Liver (tissue), 9 donors: ENCODE measurements around the gene IL6. TPM values are rescaled to one million over a fixed set of nuclear protein-coding genes. Genes with fewer than 3 reads are reported as not detected.

Source experiments
- DNase-seq: peaks from one replicate; pipeline ENCODE4 v3.0.0-alpha.2; 2017; ENCODE audit warnings: low spot score
- H3K27ac ChIP-seq, 2 donors: one replicate each; pipeline ENCODE4 v1.7.0; 2013; ENCODE audit warnings: inconsistent platforms in 2 of 2, low read length in 2 of 2, control low read depth in 1 of 2, low read depth in 1 of 2, mild to moderate bottlenecking in 1 of 2
- H3K27me3 ChIP-seq, 4 donors: one replicate each; pipeline versions ENCODE4 v1.6.1 to v1.7.0; 2013; ENCODE audit warnings: low read length in 3 of 4, inconsistent platforms in 1 of 4, mild to moderate bottlenecking in 1 of 4, moderate library complexity in 1 of 4; ENCODE audit not compliant: control insufficient read depth in 4 of 4, insufficient read depth in 4 of 4
- H3K36me3 ChIP-seq, 4 donors: one replicate each; pipeline versions ENCODE4 v1.6.1 to v1.7.0; 2013; ENCODE audit warnings: low read length in 3 of 4, mild to moderate bottlenecking in 3 of 4, low read depth in 1 of 4, moderate library complexity in 1 of 4; ENCODE audit not compliant: control insufficient read depth in 4 of 4, insufficient read depth in 3 of 4
- H3K4me1 ChIP-seq, 4 donors: one replicate each; pipeline versions ENCODE4 v1.6.1 to v1.7.0; 2013; ENCODE audit warnings: low read length in 3 of 4, mild to moderate bottlenecking in 3 of 4, moderate library complexity in 1 of 4; ENCODE audit not compliant: control insufficient read depth in 4 of 4, insufficient read depth in 4 of 4
- H3K4me3 ChIP-seq, 3 donors: one replicate each; pipeline versions ENCODE4 v1.6.1 to v1.7.0; 2013; ENCODE audit warnings: low read length in 3 of 3, control low read depth in 1 of 3, low read depth in 1 of 3, mild to moderate bottlenecking in 1 of 3
- H3K9ac ChIP-seq, 2 donors: one replicate each; pipeline ENCODE4 v1.7.0; 2013; ENCODE audit warnings: low read length in 2 of 2, mild to moderate bottlenecking in 2 of 2, moderate library complexity in 2 of 2, control low read depth in 1 of 2, low read depth in 1 of 2
- H3K9me3 ChIP-seq, 4 donors: one replicate each; pipeline versions ENCODE4 v1.6.1 to v1.7.0; 2013; ENCODE audit warnings: low read length in 3 of 4; ENCODE audit not compliant: control insufficient read depth in 4 of 4
- ATF3 ChIP-seq: IDR thresholded peaks from 2 replicates; pipeline ENCODE4 v1.6.1; 2016; ENCODE audit warnings: antibody characterized with exemption
- EGR1 ChIP-seq, 2 donors: IDR thresholded peaks; 2 replicates each; pipeline ENCODE4 v1.6.1; 2016 to 2018; ENCODE audit warnings: antibody characterized with exemption in 2 of 2, low read depth in 2 of 2
- FOXA1 ChIP-seq: IDR thresholded peaks from 2 replicates; pipeline ENCODE4 v1.6.1; 2016; ENCODE audit warnings: antibody characterized with exemption
- FOXA2 ChIP-seq: IDR thresholded peaks from 2 replicates; pipeline ENCODE4 v1.6.1; 2016; ENCODE audit warnings: antibody characterized with exemption
- GABPA ChIP-seq, 2 donors: IDR thresholded peaks in 1 of 2; conservative IDR thresholded peaks in 1 of 2; 2 replicates each; pipeline ENCODE4 v1.6.1; 2016; ENCODE audit warnings: antibody characterized with exemption in 2 of 2, mild to moderate bottlenecking in 1 of 2, moderate library complexity in 1 of 2
- HNF4A ChIP-seq, 2 donors: conservative IDR thresholded peaks; 2 replicates each; pipeline ENCODE4 v1.6.1; 2016; ENCODE audit warnings: antibody characterized with exemption in 2 of 2, mild to moderate bottlenecking in 2 of 2
- HNF4G ChIP-seq: IDR thresholded peaks from 2 replicates; pipeline ENCODE4 v1.6.1; 2016; ENCODE audit warnings: antibody characterized with exemption
- JUND ChIP-seq, 2 donors: IDR thresholded peaks; 2 replicates each; pipeline ENCODE4 v1.6.1; 2016; ENCODE audit warnings: antibody characterized with exemption in 2 of 2
- NR2F2 ChIP-seq: IDR thresholded peaks from 2 replicates; pipeline ENCODE4 v1.6.1; 2016; ENCODE audit warnings: antibody characterized with exemption
- RAD21 ChIP-seq, 2 donors: IDR thresholded peaks; 2 replicates each; pipeline ENCODE4 v1.6.1; 2016; ENCODE audit warnings: antibody characterized with exemption in 2 of 2, mild to moderate bottlenecking in 2 of 2
- REST ChIP-seq: IDR thresholded peaks from 2 replicates; pipeline ENCODE4 v1.6.1; 2016; ENCODE audit warnings: antibody characterized with exemption, mild to moderate bottlenecking
- RXRA ChIP-seq, 2 donors: IDR thresholded peaks; 2 replicates each; pipeline ENCODE4 v1.6.1; 2017 to 2018; ENCODE audit warnings: antibody characterized with exemption in 2 of 2, mild to moderate bottlenecking in 1 of 2
- TAF1 ChIP-seq: conservative IDR thresholded peaks from 2 replicates; pipeline ENCODE4 v1.6.1; 2016; ENCODE audit warnings: antibody characterized with exemption, mild to moderate bottlenecking
- YY1 ChIP-seq: IDR thresholded peaks from 2 replicates; pipeline ENCODE4 v1.6.1; 2016; ENCODE audit warnings: antibody characterized with exemption, mild to moderate bottlenecking
- ZBTB33 ChIP-seq: IDR thresholded peaks from 2 replicates; pipeline ENCODE4 v1.6.1; 2016; ENCODE audit warnings: antibody characterized with exemption
- whole genome bisulfite sequencing: extraction: QIAGEN DNeasy Blood & Tissue Kit; methylation state at CpG from one replicate; pipeline ENCODE4 v1.1.7; 2013; 5-methylcytosine and 5-hydroxymethylcytosine counted together
- polyA plus RNA-seq, 2 donors: library from polyadenylated mRNA; stranded (reverse) in 1 of 2; unstranded in 1 of 2; fragments of 200-250 nt in 1 of 2; fragments of >200 nt in 1 of 2; fragmentation: Nextera tagmentation in 1 of 2; extraction: Ambion mirVana in 1 of 2; gene quantifications; one replicate each; pipeline versions ENCODE4 v1.2.1 to v1.2.3, GENCODE V29; 2013 to 2015
- total RNA-seq, 2 donors: library from RNA; depleted of rRNA; stranded (reverse); fragments of >200 nt; gene quantifications; one replicate each; pipeline ENCODE4 v1.2.3, GENCODE V29; 2014
- TF ChIP-seq, protein P1 (sequence below): IDR thresholded peaks from 2 replicates; pipeline ENCODE4 v1.6.1; 2016; ENCODE audit warnings: antibody characterized with exemption
- TF ChIP-seq, protein P2 (sequence below): fragments of 150-350 bp; IDR thresholded peaks from 2 replicates; pipeline ENCODE4 v1.5.1; 2017; ENCODE audit warnings: improper control_type of control experiment, low read depth, low read length; ENCODE audit not compliant: missing input control
- donor health status: healthy.
- donor health status: healthy.
- donor health status: healthy.
- donor health status: healthy.
- donor health status: healthy.

Gene IL6
- total and polyA plus RNA-seq, 4 donors = 0.17 TPM; not detected in 3

DNA sequence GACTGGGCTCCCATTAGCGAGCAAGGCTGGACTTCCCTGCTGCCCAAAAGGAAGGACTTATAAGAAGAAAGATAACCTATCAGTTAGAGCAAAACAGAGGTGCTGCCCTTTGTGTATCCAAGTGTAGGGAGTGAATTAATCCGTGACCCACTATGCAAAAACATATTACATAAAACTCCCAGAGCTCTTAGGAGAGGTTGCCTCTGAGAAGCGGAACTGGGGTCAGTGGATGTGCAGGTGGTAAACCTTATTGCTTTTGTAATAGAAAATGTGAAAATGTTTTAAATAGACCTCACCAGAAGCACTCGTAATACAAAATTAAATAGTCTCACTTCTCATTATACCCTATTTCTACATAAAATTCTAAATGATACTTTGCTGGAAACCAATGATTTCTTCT is 17.1 kb upstream of the IL6 start (continued):
- TF ChIP-seq ZBTB33 = no peak
- no peak for TF ChIP-seq RXRA (IDR thresholded peaks at IDR 0.05)
- no peak for TF ChIP-seq JUND (IDR thresholded peaks at IDR 0.05)
- TF ChIP-seq HNF4A (conservative IDR thresholded peaks at IDR 0.05) = no peak
- no peak for TF ChIP-seq TAF1
- TF ChIP-seq EGR1 (IDR thresholded peaks at IDR 0.05; ENCODE audit: low read depth in 2 of 2) = no peak
- TF ChIP-seq, protein P1, sequence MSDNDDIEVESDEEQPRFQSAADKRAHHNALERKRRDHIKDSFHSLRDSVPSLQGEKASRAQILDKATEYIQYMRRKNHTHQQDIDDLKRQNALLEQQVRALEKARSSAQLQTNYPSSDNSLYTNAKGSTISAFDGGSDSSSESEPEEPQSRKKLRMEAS = no peak

- no peak for DNase-seq
- Histone ChIP-seq H3K36me3 (no peaks in the 10 kb centered on the region), H3K27me3 (no peaks in the 10 kb centered on the region), H3K4me3 (no peak overlapping the region), H3K9me3 (no peaks in the 10 kb centered on the region), H3K4me1 (peaks cover 0 to 1% (median 0%) of the 10 kb centered on the region in 4 donors), H3K27ac (no peak overlapping the region), H3K9ac (no peak overlapping the region)
- WGBS = 79% methylated on average over 1 of the region's 1 CpG
- TF ChIP-seq TAF1 = no peak
- no peak for TF ChIP-seq JUND (IDR thresholded peaks at IDR 0.05)
- TF ChIP-seq ATF3 = no peak
- no peak for TF ChIP-seq FOXA2
- TF ChIP-seq, protein P2, sequence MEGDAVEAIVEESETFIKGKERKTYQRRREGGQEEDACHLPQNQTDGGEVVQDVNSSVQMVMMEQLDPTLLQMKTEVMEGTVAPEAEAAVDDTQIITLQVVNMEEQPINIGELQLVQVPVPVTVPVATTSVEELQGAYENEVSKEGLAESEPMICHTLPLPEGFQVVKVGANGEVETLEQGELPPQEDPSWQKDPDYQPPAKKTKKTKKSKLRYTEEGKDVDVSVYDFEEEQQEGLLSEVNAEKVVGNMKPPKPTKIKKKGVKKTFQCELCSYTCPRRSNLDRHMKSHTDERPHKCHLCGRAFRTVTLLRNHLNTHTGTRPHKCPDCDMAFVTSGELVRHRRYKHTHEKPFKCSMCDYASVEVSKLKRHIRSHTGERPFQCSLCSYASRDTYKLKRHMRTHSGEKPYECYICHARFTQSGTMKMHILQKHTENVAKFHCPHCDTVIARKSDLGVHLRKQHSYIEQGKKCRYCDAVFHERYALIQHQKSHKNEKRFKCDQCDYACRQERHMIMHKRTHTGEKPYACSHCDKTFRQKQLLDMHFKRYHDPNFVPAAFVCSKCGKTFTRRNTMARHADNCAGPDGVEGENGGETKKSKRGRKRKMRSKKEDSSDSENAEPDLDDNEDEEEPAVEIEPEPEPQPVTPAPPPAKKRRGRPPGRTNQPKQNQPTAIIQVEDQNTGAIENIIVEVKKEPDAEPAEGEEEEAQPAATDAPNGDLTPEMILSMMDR = no peak
- TF ChIP-seq NR2F2 = no peak
- no peak for TF ChIP-seq GABPA (IDR thresholded peaks at IDR 0.05 in 1 of 2, conservative IDR thresholded peaks at IDR 0.05 in 1 of 2)
Measured at GRCh38 chr7:22712999-22713398, 14.0 kb upstream of the IL6 start.

GRCh38 chr7:22713463-22713862 is 13.5 kb upstream of the IL6 start:
- H3K4me1 ChIP-seq = peaks cover 0 to 1% (median 0%) of the 10 kb centered on the region in 4 donors
- TF ChIP-seq FOXA2 = no peak
- TF ChIP-seq NR2F2 = no peak
- TF ChIP-seq FOXA1 = no peak
- TF ChIP-seq RAD21 (IDR thresholded peaks at IDR 0.05) = no peak
- no peak for TF ChIP-seq HNF4G
- no peak for TF ChIP-seq REST
- TF ChIP-seq, protein P1 = no peak
- TF ChIP-seq TAF1 = no peak
- no peak for TF ChIP-seq ATF3
- no peak for TF ChIP-seq YY1
- TF ChIP-seq RXRA (IDR thresholded peaks at IDR 0.05) = no peak
- TF ChIP-seq JUND (IDR thresholded peaks at IDR 0.05) = no peak
- no peak for TF ChIP-seq EGR1 (IDR thresholded peaks at IDR 0.05; ENCODE audit: low read depth in 2 of 2)
- no peaks in the 10 kb centered on the region for H3K36me3 ChIP-seq
- no peaks in the 10 kb centered on the region for H3K9me3 ChIP-seq
- 60% methylated on average over 1 of the region's 1 CpG for WGBS
- H3K9ac ChIP-seq = no peak overlapping the region
- no peak overlapping the region for H3K4me3 ChIP-seq
- no peak for DNase-seq
- H3K27ac ChIP-seq = no peak overlapping the region
- H3K27me3 ChIP-seq = no peaks in the 10 kb centered on the region
